Astrocyte of the spinal cord (primary cell): ENCODE results near the gene INCA1.

Source experiments
- DNase-seq: peaks from one replicate; pipeline ENCODE4 v3.0.0; 2011; ENCODE audit warnings: low read depth, low spot score
- H3K4me3 ChIP-seq: 2 replicates; pipeline ENCODE4 v1.5.1; 2011; ENCODE audit warnings: low read depth, mild to moderate bottlenecking, low read length, moderate library complexity
- in situ Hi-C: cut with HindIII; loops from 2 replicates; pipeline ENCODE4 v1.10.0; 2017; ENCODE audit warnings: low sequenced_read_pairs
- TF ChIP-seq, protein P1 (sequence below): IDR thresholded peaks from 2 replicates; pipeline ENCODE4 v1.5.1; 2012; ENCODE audit warnings: low read depth, mild to moderate bottlenecking, low read length, inconsistent platforms

Gene INCA1

GRCh38 chr17:4950746-4951204, 46.5 kb downstream of the INCA1 start, which contains the start of gene ENO3:
Gene ENO3 (plus strand): TSS chr17:4951119. CDS start chr17:4951830, 711 bp downstream.
- in situ Hi-C loops = no loop called here
- TF ChIP-seq, protein P1, sequence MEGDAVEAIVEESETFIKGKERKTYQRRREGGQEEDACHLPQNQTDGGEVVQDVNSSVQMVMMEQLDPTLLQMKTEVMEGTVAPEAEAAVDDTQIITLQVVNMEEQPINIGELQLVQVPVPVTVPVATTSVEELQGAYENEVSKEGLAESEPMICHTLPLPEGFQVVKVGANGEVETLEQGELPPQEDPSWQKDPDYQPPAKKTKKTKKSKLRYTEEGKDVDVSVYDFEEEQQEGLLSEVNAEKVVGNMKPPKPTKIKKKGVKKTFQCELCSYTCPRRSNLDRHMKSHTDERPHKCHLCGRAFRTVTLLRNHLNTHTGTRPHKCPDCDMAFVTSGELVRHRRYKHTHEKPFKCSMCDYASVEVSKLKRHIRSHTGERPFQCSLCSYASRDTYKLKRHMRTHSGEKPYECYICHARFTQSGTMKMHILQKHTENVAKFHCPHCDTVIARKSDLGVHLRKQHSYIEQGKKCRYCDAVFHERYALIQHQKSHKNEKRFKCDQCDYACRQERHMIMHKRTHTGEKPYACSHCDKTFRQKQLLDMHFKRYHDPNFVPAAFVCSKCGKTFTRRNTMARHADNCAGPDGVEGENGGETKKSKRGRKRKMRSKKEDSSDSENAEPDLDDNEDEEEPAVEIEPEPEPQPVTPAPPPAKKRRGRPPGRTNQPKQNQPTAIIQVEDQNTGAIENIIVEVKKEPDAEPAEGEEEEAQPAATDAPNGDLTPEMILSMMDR = no peak
- H3K4me3 ChIP-seq = peak within 1 kb of the TSS; percentile 28
- DNase-seq = no peak

GRCh38 chr17:4950075-4950745, 47.1 kb downstream of the INCA1 start:
- H3K4me3 ChIP-seq = peak overlapping the region; percentile 28
- in situ Hi-C loops = no loop called here
- DNase-seq = no peak
- TF ChIP-seq, protein P1 = no peak

- in situ Hi-C loops = no loop called here
- TF ChIP-seq, protein P1 = no peak
- peak overlapping the region; percentile 96 for H3K4me3 ChIP-seq
- peak; percentile 70 for DNase-seq
These were observed 47.8 kb downstream of the INCA1 start for GRCh38 chr17:4949321-4950074.

DNA sequence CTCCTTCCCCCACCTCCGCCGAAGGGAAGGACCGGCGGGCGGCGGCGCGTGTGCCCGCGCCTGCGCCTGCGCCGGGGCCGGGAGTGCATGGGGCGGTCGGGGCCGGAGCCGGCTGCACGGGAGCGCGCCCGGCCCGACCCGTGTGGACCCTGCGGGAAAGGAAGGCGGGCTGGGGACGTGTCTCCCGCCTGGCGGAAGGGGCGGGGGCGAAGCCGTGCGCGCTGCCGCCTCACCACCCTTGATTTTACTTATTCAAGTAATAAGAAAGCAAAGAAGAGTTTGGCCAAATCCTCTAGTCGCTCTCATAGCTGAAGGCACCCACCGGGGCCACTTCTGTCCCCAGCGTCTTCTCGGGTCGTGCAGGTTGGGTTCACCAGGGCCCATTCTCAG, 48.4 kb downstream of the INCA1 start:
- DNase-seq = peak; percentile 92
- TF ChIP-seq, protein P1 = no peak
- in situ Hi-C loops = no loop called here
- peak overlapping the region; percentile 96 for H3K4me3 ChIP-seq

DNA sequence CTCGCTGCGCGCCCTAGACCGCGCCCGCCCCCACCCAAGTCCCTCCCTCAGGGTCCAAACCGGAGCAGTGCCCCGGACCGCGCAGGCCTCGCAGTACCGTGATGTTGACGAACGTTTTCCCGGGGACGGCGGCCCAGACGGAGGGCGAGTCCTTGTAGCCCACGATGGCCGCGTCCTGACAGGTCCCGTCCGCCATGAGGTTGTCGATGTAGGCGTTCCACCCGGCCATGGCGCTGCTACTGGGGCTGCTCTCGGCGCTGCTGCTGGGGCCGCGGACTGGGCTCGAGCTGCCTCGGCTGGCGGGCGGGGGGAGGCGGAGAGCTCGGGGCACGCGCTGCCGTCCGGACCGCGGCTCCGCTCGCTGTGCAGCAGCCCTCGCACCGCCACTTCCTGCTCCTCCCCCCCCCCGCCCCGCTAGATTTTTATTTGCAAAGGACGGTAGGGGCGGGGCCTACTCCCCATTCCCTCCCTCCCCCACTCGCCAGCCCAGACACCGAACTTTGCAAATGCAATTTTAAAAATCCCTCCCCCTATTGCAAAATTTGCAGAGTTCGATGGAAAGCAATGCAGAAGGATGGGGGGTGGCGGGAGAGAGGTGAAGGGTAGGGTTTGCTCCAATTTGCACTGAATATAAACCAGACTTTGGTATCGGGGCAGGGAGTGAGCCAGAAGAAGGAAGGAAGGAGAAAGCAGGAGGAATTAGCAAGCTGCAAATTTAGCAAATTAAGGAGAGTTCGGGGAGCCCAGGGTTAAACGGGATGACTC, 49.0 kb downstream of the INCA1 start, which contains the start of gene PFN1:
Gene PFN1 (minus strand): TSS at position 365 of the 765 bp plus-strand sequence. CDS start 136 bp downstream, at position 229.
- in situ Hi-C loops = no loop called here

More for the DNA sequence above, 49.0 kb downstream of the INCA1 start, which contains the start of gene PFN1:
- peak within 1 kb of the TSS; percentile 96 for H3K4me3 ChIP-seq
- TF ChIP-seq, protein P1 = no peak
- peak; percentile 95 for DNase-seq
